Measurements from ENCODE around the gene MUC16.

Gene MUC16

GRCh38 chr19:9009431-9009830, 778 bp downstream of the MUC16 start:
- no peak for DNase-seq (ENCODE audit: low spot score)

GRCh38 chr19:9008667-9009066, 1.5 kb downstream of the MUC16 start:
- no peak for DNase-seq (ENCODE audit: low spot score)

- no peak for DNase-seq (ENCODE audit: low spot score)
These were observed 9.3 kb downstream of the MUC16 start for GRCh38 chr19:9000933-9001332.

GRCh38 chr19:8988204-8988603, 22.0 kb downstream of the MUC16 start:
- DNase-seq (ENCODE audit: low spot score) = peak; percentile 10

GRCh38 chr19:8986296-8986695, 23.9 kb downstream of the MUC16 start:
- DNase-seq (ENCODE audit: low spot score) = no peak

- DNase-seq (ENCODE audit: low spot score) = no peak
These were observed 36.6 kb downstream of the MUC16 start for GRCh38 chr19:8973501-8974091.

- DNase-seq (ENCODE audit: low spot score) = no peak
These were observed 44.3 kb downstream of the MUC16 start for GRCh38 chr19:8965887-8966286.

All from CD4-positive, alpha-beta T cell treated with Interleukin-2 at 100 ng/mL for 4 hours (primary cell).